K562 (cell line): ENCODE results near the gene KRT77. TPM values are rescaled to one million over a fixed set of nuclear protein-coding genes. Genes with fewer than 3 reads are reported as not detected.

Source experiments
- POLR2B ChIP-seq: fragments of 450-650 bp; IDR thresholded peaks from 2 replicates; pipeline ENCODE4 v1.6.1; 2018; ENCODE audit warnings: low read depth; ENCODE audit not compliant: partially characterized antibody
- SMARCC2 ChIP-seq: fragments of 450-650 bp; IDR thresholded peaks from 2 replicates; pipeline ENCODE4 v1.6.1; 2017; ENCODE audit warnings: antibody characterized with exemption, moderate library complexity, mild to moderate bottlenecking, low read depth
- TEAD1 ChIP-seq, 2 experiments: fragments of 450-650 bp in 1 of 2; sonication (generic) in 1 of 2; formaldehyde crosslinking; IDR thresholded peaks; 2 replicates each; pipeline versions ENCODE4 v1.4.0 to v1.8.0; 2020 to 2022; ENCODE audit warnings: mild to moderate bottlenecking in 2 of 2, missing genetic modification reagents in 1 of 2
- polyA plus RNA-seq, 8 experiments: library from polyadenylated mRNA; depleted of rRNA in 4 of 8; stranded (reverse) in 5 of 8; unstranded in 3 of 8; fragments of >200 nt; fragmentation: Nextera tagmentation in 2 of 8; fragmentation: Illumina TruSeq in 1 of 8; extraction: Ambion mirVana in 2 of 8; extraction: Trizol in 1 of 8; gene quantifications; 2 replicates each; pipeline versions ENCODE4 v1.2.1 to v1.2.3, GENCODE V29; 2011 to 2014; ENCODE audit warnings: inconsistent platforms in 1 of 8, missing spikeins in 1 of 8
- total RNA-seq, 7 experiments: library from RNA; depleted of rRNA in 6 of 7; stranded (reverse); fragments of >200 nt in 6 of 7; fragmentation: Illumina TruSeq in 2 of 7; extraction: Trizol in 2 of 7; gene quantifications; 2 replicates each; pipeline versions ENCODE4 v1.2.1 to v1.2.3, GENCODE V29; 2011 to 2021; ENCODE audit warnings: low replicate concordance in 1 of 7
- TF ChIP-seq, protein P1 (sequence below): fragments of 450-650 bp; IDR thresholded peaks from 2 replicates; pipeline ENCODE4 v1.6.1; 2016; ENCODE audit warnings: antibody characterized with exemption
- TF ChIP-seq, protein P2 (sequence below): fragments of 250-450 bp; sonication (Bioruptor Pico); IDR thresholded peaks from 2 replicates; pipeline ENCODE4 v1.9.0; 2021; ENCODE audit warnings: mild to moderate bottlenecking
- TF ChIP-seq, protein P3 (sequence below): fragments of 250-450 bp; sonication (Bioruptor Pico); IDR thresholded peaks from 2 replicates; pipeline ENCODE4 v1.4.0; 2020; ENCODE audit warnings: mild to moderate bottlenecking, moderate library complexity, borderline replicate concordance

KRT77 gene
- total and polyA plus RNA-seq, 9 of the 15 experiments (the other 6 are each of a cell fraction or from before 2014, with no cell fraction given), result not detected

DNA sequence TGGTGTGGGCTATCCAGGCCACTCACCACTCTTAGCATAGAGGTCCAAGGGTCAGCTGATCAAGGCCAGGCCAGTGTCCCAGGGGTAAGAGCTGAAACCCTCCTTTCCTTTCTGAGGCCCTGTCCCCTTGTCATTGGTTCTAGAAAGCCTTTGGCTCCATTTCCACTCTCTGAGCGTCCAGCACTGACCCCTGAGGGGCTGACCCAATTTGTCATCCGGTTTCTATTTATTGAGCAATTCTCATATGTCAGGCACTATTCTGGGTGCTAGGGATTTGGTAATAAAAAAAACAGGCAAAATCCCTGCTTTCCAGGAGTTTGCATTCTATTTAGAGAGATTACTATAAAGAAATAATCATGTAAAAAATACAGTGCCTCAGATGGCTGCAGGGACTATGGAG is 3.4 kb downstream of the KRT77 start (continued):
- TF ChIP-seq, protein P1, sequence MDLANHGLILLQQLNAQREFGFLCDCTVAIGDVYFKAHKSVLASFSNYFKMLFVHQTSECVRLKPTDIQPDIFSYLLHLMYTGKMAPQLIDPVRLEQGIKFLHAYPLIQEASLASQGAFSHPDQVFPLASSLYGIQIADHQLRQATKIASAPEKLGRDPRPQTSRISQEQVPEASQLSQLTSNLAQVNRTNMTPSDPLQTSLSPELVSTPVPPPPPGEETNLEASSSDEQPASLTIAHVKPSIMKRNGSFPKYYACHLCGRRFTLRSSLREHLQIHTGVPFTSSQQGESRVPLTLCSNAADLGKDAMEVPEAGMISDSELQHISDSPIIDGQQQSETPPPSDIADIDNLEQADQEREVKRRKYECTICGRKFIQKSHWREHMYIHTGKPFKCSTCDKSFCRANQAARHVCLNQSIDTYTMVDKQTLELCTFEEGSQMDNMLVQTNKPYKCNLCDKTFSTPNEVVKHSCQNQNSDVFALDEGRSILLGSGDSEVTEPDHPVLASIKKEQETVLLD, result no peak
- TF ChIP-seq TEAD1 (CRISPR knock-in tag; IDR thresholded peaks at IDR 0.05), result no peak
- TF ChIP-seq, protein P2, sequence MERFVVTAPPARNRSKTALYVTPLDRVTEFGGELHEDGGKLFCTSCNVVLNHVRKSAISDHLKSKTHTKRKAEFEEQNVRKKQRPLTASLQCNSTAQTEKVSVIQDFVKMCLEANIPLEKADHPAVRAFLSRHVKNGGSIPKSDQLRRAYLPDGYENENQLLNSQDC (CRISPR knock-in tag), result no peak
- TF ChIP-seq, protein P3, sequence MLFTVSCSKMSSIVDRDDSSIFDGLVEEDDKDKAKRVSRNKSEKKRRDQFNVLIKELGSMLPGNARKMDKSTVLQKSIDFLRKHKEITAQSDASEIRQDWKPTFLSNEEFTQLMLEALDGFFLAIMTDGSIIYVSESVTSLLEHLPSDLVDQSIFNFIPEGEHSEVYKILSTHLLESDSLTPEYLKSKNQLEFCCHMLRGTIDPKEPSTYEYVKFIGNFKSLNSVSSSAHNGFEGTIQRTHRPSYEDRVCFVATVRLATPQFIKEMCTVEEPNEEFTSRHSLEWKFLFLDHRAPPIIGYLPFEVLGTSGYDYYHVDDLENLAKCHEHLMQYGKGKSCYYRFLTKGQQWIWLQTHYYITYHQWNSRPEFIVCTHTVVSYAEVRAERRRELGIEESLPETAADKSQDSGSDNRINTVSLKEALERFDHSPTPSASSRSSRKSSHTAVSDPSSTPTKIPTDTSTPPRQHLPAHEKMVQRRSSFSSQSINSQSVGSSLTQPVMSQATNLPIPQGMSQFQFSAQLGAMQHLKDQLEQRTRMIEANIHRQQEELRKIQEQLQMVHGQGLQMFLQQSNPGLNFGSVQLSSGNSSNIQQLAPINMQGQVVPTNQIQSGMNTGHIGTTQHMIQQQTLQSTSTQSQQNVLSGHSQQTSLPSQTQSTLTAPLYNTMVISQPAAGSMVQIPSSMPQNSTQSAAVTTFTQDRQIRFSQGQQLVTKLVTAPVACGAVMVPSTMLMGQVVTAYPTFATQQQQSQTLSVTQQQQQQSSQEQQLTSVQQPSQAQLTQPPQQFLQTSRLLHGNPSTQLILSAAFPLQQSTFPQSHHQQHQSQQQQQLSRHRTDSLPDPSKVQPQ (CRISPR knock-in tag), result no peak
- TF ChIP-seq POLR2B, result no peak
- TF ChIP-seq SMARCC2, result no peak
- TF ChIP-seq, all 486 proteins: peak for 0
